HUES48 (cell line): ENCODE results near the gene OR1S1.
"Not testable (repeated sequence)": the region's sequence is repeated elsewhere in the genome, so short reads cannot be mapped to it uniquely, and the experiment has no call there.

Source experiments
- H3K27ac ChIP-seq: one replicate; pipeline ENCODE4 v1.7.0; 2013; ENCODE audit warnings: low read depth, low read length, inconsistent platforms
- H3K27me3 ChIP-seq: 2 replicates; pipeline ENCODE4 v1.6.1; 2013; ENCODE audit warnings: mild to moderate bottlenecking, low read length; ENCODE audit not compliant: control insufficient read depth, insufficient read depth
- H3K36me3 ChIP-seq: 2 replicates; pipeline ENCODE4 v1.6.1; 2013; ENCODE audit warnings: low read length; ENCODE audit not compliant: control insufficient read depth, insufficient read depth
- H3K4me1 ChIP-seq: 2 replicates; pipeline ENCODE4 v1.6.1; 2013; ENCODE audit warnings: mild to moderate bottlenecking, low read length; ENCODE audit not compliant: control insufficient read depth, insufficient read depth
- H3K4me3 ChIP-seq: 2 replicates; pipeline ENCODE4 v1.5.1; 2013; ENCODE audit warnings: mild to moderate bottlenecking, low read depth, low read length
- H3K9ac ChIP-seq: 2 replicates; pipeline ENCODE4 v1.6.1; 2013; ENCODE audit warnings: mild to moderate bottlenecking, low read depth, low read length, moderate library complexity
- H3K9me3 ChIP-seq: 2 replicates; pipeline ENCODE4 v1.6.1; 2013; ENCODE audit warnings: low read length; ENCODE audit not compliant: control insufficient read depth, insufficient read depth

Gene OR1S1

DNA sequence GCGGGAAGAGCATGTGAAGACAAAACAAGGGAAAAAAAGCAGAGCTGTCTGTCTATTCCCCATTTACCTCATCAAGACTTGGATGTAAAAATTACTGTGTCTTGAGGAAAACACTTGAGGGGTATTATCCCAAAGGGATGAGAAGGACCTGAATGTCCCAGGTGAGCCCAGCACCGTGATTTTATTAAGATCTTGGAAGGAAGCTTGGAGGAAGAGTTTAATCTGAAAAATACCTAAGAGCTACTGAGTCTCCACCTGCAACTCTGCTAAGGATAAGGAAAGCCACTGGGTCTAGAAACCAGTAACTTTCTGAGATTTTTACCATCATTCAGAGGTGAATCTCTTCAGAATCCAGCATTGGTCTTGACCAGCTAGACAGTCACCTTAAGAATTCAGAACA lies at the start of gene OR1S1:
Gene OR1S1 (plus strand): TSS at position 301 of the 400 bp plus-strand sequence.
- H3K4me3 ChIP-seq, H3K27me3 ChIP-seq, H3K36me3 ChIP-seq, H3K9ac ChIP-seq, H3K9me3 ChIP-seq, H3K27ac ChIP-seq, H3K4me1 ChIP-seq: not testable (repeated sequence)

DNA sequence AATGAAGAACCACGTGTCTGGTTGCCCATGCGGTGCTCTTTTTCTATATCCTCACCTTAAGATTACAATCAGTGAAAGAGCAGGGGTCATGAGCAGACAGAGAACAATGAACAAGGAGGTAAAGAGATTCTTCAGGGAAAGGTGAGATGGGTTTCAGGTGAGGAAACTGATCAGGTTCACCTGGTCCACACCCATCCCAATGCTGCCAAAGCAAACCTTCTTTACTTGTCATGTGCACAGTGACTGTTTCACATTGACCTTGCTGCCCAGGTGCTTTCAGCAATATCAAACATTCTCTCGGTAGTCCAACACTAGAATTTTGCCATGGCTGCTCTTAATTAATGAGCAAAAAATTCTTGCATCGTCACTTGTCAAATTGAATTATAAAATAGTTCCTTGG lies 48.1 kb upstream of the OR1S1 start:
- no peaks in the 10 kb centered on the region for H3K9me3 ChIP-seq
- no peaks in the 10 kb centered on the region for H3K36me3 ChIP-seq
- 0 out of 2 replicates have a peak, but pooled peaks cover 6% of the 10 kb centered on the region for H3K4me1 ChIP-seq
- no peak overlapping the region for H3K9ac ChIP-seq
- no peak overlapping the region for H3K27ac ChIP-seq
- no peak overlapping the region for H3K4me3 ChIP-seq
- H3K27me3 ChIP-seq, result no peaks in the 10 kb centered on the region

DNA sequence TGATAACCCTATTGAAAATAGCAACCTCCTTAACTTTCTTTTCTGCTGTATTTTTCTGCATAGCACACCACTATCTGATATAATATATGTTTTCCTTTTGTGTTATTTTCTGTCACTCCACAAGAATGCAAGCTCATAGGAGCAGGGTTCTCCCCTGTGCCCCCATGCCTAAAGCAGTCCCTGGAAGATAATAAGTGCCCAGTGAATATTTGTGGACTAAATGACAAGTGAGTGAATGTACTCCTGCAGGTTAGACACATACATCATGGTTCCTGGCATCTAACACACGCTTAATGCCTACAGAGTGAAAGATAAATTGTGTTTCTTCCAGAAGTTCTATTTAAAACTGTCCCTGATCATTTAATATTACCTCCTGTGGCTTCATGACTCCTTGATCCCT lies 47.5 kb upstream of the OR1S1 start:
- Histone ChIP-seq H3K36me3 (no peaks in the 10 kb centered on the region), H3K4me1 (0 out of 2 replicates have a peak, but pooled peaks cover 6% of the 10 kb centered on the region), H3K27me3 (no peaks in the 10 kb centered on the region), H3K9ac (no peak overlapping the region), H3K4me3 (no peak overlapping the region), H3K9me3 (no peaks in the 10 kb centered on the region), H3K27ac (no peak overlapping the region)

DNA sequence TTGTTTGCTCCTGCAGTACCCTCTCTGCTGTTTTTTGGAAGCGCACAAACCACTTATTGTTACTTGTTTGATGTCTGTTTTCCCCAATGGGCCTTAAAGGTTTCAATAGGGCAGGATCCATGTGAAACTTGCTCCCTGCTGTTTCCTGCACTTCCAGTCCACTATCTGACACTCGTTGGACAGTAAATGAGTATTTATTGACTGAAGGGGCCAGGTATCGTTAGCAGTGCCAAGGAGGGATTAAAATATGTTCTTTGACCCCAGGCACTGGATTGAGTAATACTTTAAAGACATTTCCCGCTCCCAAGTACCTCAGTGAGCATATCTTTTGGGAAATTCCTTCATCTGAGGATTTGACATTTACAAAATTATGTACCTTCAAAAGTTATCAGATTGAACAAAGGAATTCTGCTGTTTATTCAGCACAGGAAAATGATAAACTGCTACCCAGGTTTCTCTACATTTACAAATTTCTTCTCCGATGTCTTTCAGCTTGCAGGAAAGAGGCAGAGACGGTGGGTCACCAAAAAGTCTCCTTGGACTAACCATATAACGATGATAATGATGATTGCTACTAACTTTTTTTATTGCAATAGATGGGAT lies 46.9 kb upstream of the OR1S1 start:
- no peak overlapping the region for H3K4me3 ChIP-seq
- H3K27me3 ChIP-seq, result no peaks in the 10 kb centered on the region
- no peaks in the 10 kb centered on the region for H3K36me3 ChIP-seq
- H3K27ac ChIP-seq, result no peak overlapping the region
- no peak overlapping the region for H3K9ac ChIP-seq
- 0 out of 2 replicates have a peak, but pooled peaks cover 6% of the 10 kb centered on the region for H3K4me1 ChIP-seq
- no peaks in the 10 kb centered on the region for H3K9me3 ChIP-seq

DNA sequence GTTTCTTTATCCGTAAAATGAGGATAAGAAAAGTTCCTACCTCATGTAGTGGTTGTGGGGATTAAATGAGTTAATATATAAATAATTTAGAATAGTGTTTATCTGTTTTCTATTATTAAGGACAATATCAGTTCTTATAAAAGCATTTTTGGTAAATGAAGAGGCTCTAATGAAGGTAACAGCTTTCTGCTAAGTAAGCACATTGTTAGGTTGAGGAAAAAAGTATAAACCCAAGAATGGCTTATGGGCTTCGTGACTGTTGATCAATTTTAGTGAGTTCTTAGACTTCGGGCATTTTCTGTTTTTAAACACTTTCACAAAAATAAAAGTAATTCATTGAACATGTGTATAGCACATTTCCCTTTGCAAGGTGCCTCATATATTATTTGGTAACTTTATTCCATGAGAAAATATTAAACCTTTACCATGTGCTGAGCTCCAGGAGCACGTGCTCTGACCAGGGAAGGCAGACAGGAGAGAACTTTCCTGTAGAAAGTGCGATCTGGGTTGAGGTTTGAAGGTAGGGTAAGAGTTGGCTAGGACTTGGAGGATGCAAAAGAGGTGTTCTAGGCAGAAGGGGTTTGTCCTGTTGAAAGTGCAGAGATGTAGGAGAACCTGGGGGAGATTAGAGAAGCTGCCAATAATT lies 35.0 kb upstream of the OR1S1 start:
- peaks cover 3% of the 10 kb centered on the region for H3K4me1 ChIP-seq
- no peaks in the 10 kb centered on the region for H3K27me3 ChIP-seq
- H3K36me3 ChIP-seq, result no peaks in the 10 kb centered on the region
- H3K4me3 ChIP-seq, result no peak overlapping the region
- no peak overlapping the region for H3K27ac ChIP-seq
- no peaks in the 10 kb centered on the region for H3K9me3 ChIP-seq
- no peak overlapping the region for H3K9ac ChIP-seq

DNA sequence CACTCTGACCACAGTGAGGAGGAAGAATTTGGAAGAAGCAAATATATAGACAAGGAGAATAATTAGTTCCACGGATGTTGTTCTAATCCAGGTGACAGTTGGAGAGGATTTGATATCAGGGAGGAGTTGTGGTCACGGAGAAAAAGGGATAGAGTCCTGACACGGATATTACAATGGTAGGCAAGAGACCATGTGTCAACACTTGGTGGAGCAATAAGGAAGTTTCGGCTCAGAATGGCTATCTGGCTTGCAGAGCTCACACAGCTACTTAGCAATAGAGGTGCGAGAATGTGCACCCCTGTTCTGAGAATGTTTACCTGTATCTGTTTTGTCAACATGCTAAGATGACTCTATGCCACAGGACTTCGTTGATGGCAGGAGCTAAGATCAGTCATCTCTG lies 34.1 kb upstream of the OR1S1 start:
- H3K36me3 ChIP-seq, result no peaks in the 10 kb centered on the region
- no peaks in the 10 kb centered on the region for H3K9me3 ChIP-seq
- H3K4me3 ChIP-seq, result no peak overlapping the region
- peaks cover 3% of the 10 kb centered on the region for H3K4me1 ChIP-seq
- H3K9ac ChIP-seq, result no peak overlapping the region
- H3K27me3 ChIP-seq, result no peaks in the 10 kb centered on the region
- no peak overlapping the region for H3K27ac ChIP-seq

DNA sequence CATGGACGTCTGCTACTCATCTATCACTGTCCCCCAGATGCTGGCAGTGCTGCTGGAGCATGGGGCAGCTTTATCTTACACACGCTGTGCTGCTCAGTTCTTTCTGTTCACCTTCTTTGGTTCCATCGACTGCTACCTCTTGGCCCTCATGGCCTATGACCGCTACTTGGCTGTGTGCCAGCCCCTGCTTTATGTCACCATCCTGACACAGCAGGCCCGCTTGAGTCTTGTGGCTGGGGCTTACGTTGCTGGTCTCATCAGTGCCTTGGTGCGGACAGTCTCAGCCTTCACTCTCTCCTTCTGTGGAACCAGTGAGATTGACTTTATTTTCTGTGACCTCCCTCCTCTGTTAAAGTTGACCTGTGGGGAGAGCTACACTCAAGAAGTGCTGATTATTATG lies 32.9 kb upstream of the OR1S1 start:
- Histone ChIP-seq H3K9ac (no peak overlapping the region), H3K4me3 (no peak overlapping the region), H3K36me3 (no peaks in the 10 kb centered on the region), H3K27me3 (no peaks in the 10 kb centered on the region), H3K4me1 (peaks cover 3% of the 10 kb centered on the region), H3K27ac (no peak overlapping the region), H3K9me3 (no peaks in the 10 kb centered on the region)

DNA sequence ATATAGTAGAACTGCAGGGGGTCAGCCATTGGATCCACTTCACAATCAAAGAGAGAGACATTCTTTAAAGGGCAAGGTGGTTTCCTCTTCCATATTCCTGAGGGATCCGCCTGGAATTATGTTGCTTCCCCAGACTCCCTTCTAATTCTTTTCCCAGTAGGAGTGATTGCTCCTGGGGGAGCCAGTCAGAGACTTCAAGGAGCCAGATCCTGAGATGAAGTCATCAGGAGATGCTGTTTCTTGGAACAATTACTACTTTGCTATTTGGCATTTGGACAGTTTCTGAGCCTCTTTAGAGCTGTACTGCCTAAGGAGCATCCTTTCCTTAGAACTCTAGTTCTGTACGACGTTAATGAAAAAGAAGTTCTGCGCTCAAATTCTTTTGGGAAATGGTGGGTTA lies 25.6 kb upstream of the OR1S1 start:
- Histone ChIP-seq H3K27ac (no peak overlapping the region), H3K4me3 (no peak overlapping the region), H3K4me1 (no peaks in the 10 kb centered on the region), H3K27me3 (no peaks in the 10 kb centered on the region), H3K9ac (no peak overlapping the region), H3K36me3 (no peaks in the 10 kb centered on the region), H3K9me3 (no peaks in the 10 kb centered on the region)

DNA sequence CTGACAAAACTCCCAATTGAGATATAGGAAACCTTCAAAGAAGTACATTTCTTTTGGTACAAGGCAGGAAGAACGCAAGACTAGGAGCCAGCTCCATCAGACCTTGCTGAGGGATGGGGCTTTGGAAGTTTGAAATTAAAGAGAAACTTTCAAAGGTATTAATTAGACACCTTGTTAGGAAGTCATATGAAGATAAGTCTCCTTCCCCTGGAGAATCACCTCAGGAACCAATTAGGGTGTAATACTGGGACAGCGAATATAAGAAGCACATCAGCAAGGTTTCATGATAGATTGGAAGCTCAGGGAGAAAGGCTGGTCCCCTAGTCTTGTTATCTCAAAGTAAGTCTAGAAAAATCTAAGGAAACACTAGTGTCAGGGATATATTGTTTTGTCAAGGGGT lies 23.8 kb upstream of the OR1S1 start, which contains the start of gene OR9Q2:
Gene OR9Q2 (plus strand): TSS at position 301 of the 400 bp plus-strand sequence. CDS start 1,421 bp downstream, outside the sequence.
- Histone ChIP-seq H3K4me1 (no peaks in the 10 kb centered on the region), H3K27ac (no peak within 1 kb of the TSS), H3K36me3 (no peaks in the 10 kb centered on the region), H3K4me3 (no peak within 1 kb of the TSS), H3K9ac (no peak within 1 kb of the TSS), H3K27me3 (no peaks in the 10 kb centered on the region), H3K9me3 (no peaks in the 10 kb centered on the region)

DNA sequence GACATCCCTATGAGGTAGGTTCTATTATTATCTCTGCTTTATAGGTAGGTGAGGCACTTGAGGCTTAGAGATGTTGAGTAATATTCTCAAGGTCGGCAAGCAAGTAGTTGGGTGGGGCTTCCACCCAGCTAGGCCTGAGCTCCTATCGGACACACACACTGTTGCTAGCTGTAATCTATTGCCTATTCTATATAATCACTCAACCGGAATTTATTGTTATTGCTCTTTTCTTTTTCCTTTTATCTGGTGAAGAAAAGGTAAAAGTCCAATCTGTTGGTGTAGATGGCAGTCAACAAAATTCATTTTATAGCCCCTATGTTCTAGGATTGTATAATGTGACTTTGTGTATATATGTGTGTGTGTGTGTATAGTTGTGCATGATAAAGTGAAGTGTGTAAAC lies 20.3 kb upstream of the OR1S1 start:
- Histone ChIP-seq H3K9me3 (peaks cover 8% of the 10 kb centered on the region; the same call in 1 of the 2 replicates), H3K4me1 (no peaks in the 10 kb centered on the region), H3K9ac (no peak overlapping the region), H3K27ac (no peak overlapping the region), H3K4me3 (no peak overlapping the region), H3K36me3 (no peaks in the 10 kb centered on the region), H3K27me3 (no peaks in the 10 kb centered on the region)

DNA sequence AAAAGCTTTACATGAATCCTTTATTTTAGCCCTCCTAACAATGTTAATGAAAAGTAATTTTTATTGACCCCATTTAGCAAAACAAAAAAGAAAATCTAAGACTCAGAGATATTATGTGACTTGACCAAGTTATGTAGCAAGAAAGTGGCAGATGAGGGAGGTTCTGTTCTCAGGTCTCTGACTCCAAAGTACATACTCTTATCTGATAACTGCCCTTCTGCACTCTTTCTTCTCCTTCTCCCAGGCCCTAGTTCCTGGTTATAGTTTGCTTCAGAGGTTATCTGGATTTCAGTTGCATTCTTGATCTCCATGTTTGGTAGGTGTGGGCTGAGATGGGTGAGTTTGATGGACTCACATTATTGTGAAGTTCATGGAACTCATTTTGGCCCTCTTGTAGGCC lies 19.1 kb upstream of the OR1S1 start:
- H3K36me3 ChIP-seq, result no peaks in the 10 kb centered on the region
- H3K9ac ChIP-seq, result no peak overlapping the region
- H3K4me1 ChIP-seq, result no peaks in the 10 kb centered on the region
- no peak overlapping the region for H3K4me3 ChIP-seq
- no peak overlapping the region for H3K27ac ChIP-seq
- H3K27me3 ChIP-seq, result no peaks in the 10 kb centered on the region
- H3K9me3 ChIP-seq, result peaks cover 14% of the 10 kb centered on the region
